ENCODE data around the gene GPC5. TPM values are rescaled to one million over a fixed set of nuclear protein-coding genes. Genes with fewer than 3 reads are reported as not detected.

Gene GPC5
- total and polyA plus RNA-seq, 9 of the 15 experiments (the other 6 are each of a cell fraction or from before 2014, with no cell fraction given), result 0.18 to 0.27 TPM; not detected in 7

DNA sequence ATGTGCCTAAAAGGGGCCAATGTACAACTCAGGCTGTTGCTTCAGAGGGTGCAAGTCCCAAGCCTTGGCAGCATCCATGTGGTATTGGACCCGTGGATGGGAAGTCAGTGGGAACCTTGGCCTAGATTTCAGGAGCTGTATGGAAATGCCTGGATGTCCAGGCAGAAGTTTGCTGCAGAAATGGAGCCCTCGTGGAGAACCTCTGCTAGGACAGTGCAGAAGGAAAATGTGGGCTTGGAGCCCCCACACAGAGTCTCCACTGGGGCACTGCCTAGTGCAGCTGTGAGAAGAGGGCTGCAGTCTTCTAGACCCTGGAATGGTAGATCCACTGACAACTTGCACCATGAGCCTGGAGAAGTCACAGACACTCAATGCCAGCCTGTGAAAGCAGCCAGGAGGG lies 28.5 kb downstream of the GPC5 start (continued):
- peak; percentile 67; the same call in 1 of the 2 replicates for TF ChIP-seq XRCC3 (IDR thresholded peaks at IDR 0.05)
- no peak for TF ChIP-seq ZBTB7A (IDR thresholded peaks at IDR 0.05; ENCODE audit: borderline replicate concordance, control insufficient read depth, low read depth, low read length)
- peak; percentile 27 to 92 for TF ChIP-seq CBX3 (IDR thresholded peaks at IDR 0.05; ENCODE audit: borderline replicate concordance in 1 of 2, low read length in 2 of 2)
- TF ChIP-seq CTCFL (IDR thresholded peaks at IDR 0.05; ENCODE audit: borderline replicate concordance, insufficient read depth, low read depth, low read length, poor library complexity, severe bottlenecking), result no peak
- no peak for TF ChIP-seq GTF2F1 (IDR thresholded peaks at IDR 0.05; ENCODE audit: low read depth, low read length)
- TF ChIP-seq, protein P1, sequence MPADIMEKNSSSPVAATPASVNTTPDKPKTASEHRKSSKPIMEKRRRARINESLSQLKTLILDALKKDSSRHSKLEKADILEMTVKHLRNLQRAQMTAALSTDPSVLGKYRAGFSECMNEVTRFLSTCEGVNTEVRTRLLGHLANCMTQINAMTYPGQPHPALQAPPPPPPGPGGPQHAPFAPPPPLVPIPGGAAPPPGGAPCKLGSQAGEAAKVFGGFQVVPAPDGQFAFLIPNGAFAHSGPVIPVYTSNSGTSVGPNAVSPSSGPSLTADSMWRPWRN (IDR thresholded peaks at IDR 0.05; ENCODE audit: low read depth), result no peak
- TF ChIP-seq IRF2 (CRISPR knock-in tag; IDR thresholded peaks at IDR 0.05), result peak; percentile 9; the same call in 1 of the 2 replicates
- TF ChIP-seq TFAM (CRISPR knock-in tag; conservative IDR thresholded peaks at IDR 0.05), result no peak
- no peak for TF ChIP-seq ZNF644 (tag; IDR thresholded peaks at IDR 0.05; ENCODE audit: low read depth)
- peak; percentile 84 for TF ChIP-seq ZFP36 (IDR thresholded peaks at IDR 0.05; ENCODE audit: low read depth, low read length, partially characterized antibody)
- no peak for TF ChIP-seq ZNF699 (CRISPR knock-in tag; IDR thresholded peaks at IDR 0.05; ENCODE audit: insufficient replicate concordance)
